Amniotic epithelial cell (primary cell): ENCODE measurements around the gene RASAL1.

Source experiments
- DNase-seq: peaks from one replicate; pipeline ENCODE4 v3.0.0-alpha.2; 2010; ENCODE audit warnings: low read depth

The RASAL1 gene

GRCh38 chr12:113095405-113095804, 40.2 kb downstream of the RASAL1 start:
- no peak for DNase-seq

DNA sequence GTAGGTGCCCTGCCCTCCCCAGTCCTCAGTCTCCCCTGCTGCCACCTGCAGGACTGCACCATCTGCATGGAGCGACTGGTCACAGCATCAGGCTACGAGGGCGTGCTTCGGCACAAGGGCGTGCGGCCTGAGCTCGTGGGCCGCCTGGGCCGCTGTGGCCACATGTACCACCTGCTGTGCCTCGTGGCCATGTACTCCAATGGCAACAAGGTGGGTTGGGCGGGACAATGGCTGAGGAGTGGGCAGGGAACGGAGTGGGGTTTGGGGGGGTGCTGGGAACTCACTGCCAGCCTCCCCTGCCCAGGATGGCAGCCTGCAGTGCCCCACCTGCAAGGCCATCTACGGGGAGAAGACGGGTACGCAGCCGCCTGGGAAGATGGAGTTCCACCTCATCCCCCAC, 40.8 kb downstream of the RASAL1 start:
- DNase-seq: no peak

DNA sequence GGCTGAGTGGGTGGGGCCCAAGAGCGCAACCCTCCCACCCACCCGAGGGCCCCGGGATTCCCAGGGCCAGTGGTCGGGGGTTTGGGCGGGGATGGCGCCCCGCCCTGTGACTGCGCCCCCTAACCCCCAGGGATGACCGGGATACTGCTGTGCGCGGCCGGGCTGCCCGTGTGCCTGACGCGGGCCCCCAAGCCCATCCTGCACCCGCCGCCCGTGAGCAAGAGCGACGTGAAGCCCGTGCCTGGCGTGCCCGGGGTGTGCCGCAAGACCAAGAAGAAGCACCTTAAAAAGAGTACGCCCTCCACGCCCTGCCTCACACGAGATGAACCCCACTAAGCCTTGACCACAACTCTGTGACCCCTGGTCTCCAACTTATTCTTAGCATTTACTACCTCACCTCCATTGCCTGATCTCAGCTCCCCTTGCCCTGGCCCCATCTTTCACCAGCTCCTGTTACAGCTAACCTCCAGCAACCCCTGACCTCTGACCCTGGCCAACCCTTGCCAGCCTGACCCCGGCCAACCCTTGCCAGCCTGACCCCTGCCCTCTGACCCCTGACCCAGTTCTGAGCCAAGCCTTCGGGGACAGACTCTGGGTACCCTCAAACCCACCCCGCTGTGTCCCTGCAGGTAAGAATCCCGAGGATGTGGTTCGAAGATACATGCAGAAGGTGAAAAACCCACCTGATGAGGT, 42.0 kb downstream of the RASAL1 start:
- no peak for DNase-seq

DNA sequence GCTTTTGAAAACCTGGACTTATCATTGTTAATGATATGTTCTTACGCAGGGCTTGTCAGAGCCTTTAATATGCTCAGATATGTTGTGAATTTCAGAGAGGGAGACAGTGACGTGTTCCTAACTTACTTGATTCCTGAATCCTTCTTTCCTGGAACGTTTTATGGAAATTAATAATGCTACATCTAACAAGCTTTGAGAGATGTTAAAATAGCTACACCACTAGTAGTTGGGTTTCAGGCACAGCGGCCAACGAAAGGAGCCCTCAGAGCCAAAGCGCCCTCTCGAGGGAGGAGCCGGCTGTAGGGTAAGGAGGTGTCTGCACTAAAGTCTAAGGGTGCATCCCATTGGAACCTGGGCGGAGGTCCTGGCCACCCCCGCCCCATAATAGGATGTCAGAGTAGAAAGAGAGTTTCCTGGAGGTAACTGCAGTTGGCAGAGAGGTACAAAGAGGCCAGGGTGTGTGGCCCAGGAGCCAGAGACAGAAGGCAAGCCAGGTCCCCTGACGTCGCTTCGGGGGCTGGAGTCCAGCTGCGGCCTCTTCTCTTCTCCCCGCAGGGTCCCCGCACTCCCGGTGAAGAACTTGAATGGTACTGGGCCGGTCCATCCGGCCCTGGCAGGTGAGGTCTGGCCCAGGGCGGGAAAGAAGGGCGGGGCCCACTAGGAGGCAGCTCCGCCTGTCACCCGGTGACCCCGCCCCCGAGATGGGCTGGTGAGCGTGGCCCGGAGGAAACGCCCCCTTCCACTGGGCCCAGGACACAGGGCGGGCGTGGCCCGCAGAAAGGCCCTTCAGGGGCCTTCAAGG, 42.8 kb downstream of the RASAL1 start:
- DNase-seq: no peak

DNA sequence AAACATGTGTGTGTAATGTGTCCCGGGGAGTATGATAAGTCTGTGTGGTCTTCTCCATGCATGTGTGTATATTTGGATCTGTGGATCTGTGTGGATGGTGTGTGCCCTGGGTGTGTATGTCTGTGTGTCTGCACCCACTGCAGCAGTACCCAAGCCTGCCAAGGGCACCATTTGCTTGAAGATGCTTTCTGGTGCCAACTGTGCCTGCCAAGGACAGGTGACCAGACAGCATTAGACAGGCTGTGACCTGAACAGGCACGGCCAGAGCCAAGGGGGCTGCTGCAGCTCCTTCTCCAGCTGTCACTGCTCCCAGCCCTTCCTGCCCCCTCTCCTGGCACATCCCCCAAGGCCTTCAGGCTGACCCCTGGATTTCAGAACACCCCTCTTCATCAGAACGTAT, 44.1 kb downstream of the RASAL1 start:
- DNase-seq: no peak

GRCh38 chr12:113090740-113091139, 44.8 kb downstream of the RASAL1 start:
- no peak for DNase-seq

DNA sequence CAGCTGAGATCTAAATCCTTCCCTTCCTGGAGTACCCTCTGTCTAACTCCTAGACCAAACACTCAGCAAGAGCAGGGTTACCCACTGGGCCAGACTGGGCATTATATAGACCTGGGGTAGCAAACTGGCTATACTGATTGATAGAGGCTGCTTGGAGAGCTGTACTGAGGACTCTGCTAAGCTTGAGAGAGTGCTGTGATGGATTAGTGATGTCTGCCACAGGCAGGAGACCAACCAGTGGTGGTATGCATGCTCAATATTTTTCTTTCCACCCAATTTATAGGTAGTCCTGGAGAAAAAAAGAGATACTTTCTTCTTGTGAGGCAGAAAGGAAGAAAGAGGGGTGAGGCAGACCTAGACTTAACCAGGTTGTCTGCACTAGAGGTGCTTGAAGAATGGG, 45.7 kb downstream of the RASAL1 start:
- no peak for DNase-seq

DNA sequence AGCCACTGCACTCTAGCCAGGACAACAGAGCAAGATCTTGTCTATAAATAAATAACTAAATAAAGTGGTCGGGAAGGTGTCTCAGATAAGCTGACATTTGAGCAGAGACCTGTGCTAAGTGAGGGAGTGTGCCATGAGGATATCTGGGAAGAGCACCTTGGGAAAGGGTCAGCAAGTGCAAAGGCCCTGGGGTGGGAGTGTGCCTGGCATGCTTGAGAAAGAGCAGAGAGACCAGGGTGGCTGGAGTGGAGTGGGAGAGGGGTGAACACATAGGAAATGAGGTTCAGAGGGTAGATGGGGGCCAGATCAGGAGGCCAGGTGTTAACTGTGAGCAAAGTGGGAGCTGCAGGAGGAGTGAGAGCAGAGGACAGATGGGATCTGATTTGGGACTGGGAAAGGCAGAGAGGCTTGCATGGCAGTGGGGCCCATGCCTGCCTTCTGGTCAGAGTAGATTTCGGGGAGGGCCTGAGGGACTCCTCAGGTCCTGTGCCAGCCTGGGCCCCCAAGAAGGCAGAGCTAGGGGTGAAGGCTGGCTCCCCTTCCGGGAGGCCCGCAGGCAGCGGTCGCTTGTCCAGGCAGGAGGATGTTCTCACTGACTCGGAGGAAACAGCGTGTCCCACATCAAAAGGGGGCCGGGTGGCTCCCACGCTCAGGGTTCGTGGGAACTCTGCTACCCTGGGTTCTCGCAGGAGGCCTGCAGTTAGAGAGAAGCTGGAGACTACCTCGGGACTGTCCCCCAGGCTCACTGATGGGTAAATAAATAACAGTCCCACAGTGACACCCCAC, 46.4 kb downstream of the RASAL1 start:
- DNase-seq: no peak

- no peak for DNase-seq
Observed at GRCh38 chr12:113088037-113088436, 47.5 kb downstream of the RASAL1 start.

DNA sequence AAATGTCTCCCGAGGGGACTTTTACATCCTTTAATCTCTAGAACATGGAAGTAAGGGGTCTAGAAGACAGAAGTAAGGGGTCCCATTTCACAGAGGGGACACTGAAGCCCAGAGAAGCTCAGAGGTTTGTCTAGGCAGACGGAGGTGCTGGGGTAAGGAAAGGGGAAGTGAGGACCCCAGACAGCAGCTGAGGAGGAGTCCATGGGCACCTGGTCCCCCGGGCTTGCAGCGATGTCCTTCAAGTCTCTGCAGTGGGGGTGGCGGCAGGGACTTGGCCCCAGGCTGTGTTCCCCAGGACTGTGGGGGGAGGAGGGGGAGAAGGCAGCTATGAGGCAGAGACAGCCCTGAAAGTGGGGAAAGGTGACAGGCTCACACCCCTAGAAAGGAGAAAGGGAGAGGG, 48.4 kb downstream of the RASAL1 start:
- no peak for DNase-seq

- no peak for DNase-seq
Observed at GRCh38 chr12:113086249-113087164, 49.1 kb downstream of the RASAL1 start.

DNA sequence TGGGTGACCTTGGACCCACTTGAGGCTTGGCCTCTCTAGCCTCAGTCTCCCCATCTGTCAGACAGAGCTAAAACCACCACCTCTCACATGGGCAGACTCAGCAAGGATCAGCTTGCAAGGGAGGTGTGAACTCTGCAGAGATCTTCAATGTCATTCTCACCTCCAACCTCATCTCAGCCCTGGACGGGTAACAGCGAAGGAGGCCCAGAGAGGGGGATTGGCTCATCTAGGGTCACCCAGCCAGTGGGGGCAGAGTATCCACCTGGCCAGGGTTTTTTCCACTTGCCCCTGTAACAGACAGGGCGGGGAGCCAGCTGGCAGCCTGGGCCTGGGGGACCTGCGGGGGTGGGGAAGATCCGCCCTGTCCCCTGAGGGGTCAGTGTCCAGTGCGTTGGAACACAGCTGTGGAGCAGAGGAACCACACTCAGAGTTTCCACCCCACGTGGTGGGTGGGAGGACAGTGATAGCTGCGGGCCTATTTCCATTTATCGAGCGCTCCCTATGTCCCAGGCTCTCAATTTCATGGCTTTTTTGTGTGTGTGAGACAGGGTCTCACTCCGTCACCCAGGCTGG, 51.6 kb downstream of the RASAL1 start:
- DNase-seq: no peak

DNA sequence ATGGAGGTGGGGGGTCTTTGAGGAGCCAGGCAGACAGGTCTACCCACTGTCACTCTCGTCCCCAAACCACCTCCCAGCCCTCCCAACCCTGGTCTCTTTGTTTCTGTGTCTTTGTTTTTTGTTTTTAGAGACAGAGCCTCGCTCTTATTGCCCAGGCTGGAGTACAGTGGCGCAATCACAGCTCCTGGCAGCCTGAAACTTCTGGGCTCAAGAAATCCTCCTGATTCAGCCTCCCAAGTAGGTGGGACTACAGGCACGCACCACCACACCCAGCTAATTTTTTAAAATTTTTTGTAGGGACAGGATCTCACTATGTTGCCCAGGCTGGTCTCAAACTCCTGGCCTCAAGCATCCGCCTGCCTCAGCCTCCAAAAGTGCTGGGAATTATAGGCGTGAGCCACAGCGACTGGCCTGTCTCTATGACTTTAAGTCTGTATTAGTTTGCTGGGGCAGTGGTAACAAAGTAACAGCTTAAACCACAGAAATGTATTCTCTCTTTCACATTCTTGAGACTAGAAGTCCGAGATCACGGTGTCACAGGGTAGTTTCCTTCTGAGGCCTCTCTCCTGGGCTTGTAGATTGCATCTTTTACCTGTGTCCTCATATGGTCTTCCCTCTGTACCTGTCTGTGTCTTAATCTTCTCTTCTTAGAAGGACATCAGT, 52.9 kb downstream of the RASAL1 start:
- DNase-seq: no peak

DNA sequence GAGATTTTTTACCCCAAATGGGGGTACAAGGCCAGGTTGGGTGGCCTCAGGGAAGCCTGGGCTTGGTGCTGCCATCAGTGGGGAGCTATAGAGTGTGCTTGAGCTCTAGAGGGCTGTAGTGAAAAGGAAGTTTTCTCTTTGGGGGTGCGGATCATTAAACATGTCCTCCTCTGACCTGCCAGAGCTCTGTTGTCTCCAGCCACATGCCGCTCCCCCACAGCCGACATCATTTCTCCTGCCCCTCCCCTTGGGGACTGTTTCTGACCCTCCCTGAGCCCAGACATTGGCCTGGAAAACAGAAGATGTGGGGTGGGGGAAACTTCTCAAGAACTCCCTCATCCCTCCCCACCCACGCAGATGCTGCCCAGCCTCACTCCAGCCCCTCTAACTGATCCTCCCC, 53.7 kb downstream of the RASAL1 start:
- DNase-seq: no peak

- DNase-seq: no peak
Observed at GRCh38 chr12:113077859-113078255, 57.7 kb downstream of the RASAL1 start.

GRCh38 chr12:113077057-113077858, 58.3 kb downstream of the RASAL1 start:
- no peak for DNase-seq

GRCh38 chr12:113075137-113075683, 60.4 kb downstream of the RASAL1 start:
- no peak for DNase-seq

GRCh38 chr12:113073586-113073985, 62.0 kb downstream of the RASAL1 start:
- DNase-seq: no peak

DNA sequence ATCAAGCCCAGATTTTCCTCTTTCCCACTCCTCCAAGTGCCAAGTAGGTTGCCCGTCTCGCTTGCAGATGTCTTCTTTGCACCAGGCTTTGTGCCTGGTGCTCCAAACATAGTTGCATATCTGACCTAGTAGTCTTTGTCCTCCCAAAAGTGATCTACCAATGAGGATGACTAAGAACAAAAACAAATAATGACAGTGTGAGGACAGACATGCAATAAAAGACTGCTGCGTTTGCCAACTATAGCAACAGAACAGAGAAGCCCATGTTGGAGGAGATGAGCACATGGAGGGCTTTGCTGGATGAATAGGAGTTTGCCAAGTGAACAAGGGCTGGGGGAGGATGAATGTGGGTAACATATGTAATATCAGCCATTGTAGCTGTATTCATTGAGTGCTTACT, 63.4 kb downstream of the RASAL1 start:
- no peak for DNase-seq
